Measurements from ENCODE around the gene MYRF.

MYRF gene

GRCh38 chr11:61793083-61793828 lies 40.8 kb downstream of the MYRF start:
- no peak for DNase-seq (ENCODE audit: low read depth in 3 of 3, low spot score in 1 of 3)

GRCh38 chr11:61793829-61794204 lies 41.4 kb downstream of the MYRF start:
- no peak for DNase-seq (ENCODE audit: low read depth in 3 of 3, low spot score in 1 of 3)

- no peak for DNase-seq (ENCODE audit: low read depth in 3 of 3, low spot score in 1 of 3)
These were observed 42.1 kb downstream of the MYRF start for GRCh38 chr11:61794579-61794978.

- DNase-seq (ENCODE audit: low read depth in 3 of 3, low spot score in 1 of 3), result no peak
These were observed 43.0 kb downstream of the MYRF start for GRCh38 chr11:61795459-61795858.

GRCh38 chr11:61795876-61796526 lies 43.6 kb downstream of the MYRF start:
- no peak for DNase-seq (ENCODE audit: low read depth in 3 of 3, low spot score in 1 of 3)

- DNase-seq (ENCODE audit: low read depth in 3 of 3, low spot score in 1 of 3), result peak in 2 of 3 donors; percentile 38 to 47
These were observed 45.0 kb downstream of the MYRF start for GRCh38 chr11:61797263-61797944.

- no peak for DNase-seq (ENCODE audit: low read depth in 3 of 3, low spot score in 1 of 3)
These were observed 47.3 kb downstream of the MYRF start for GRCh38 chr11:61799665-61800284.

- no peak for DNase-seq (ENCODE audit: low read depth in 3 of 3, low spot score in 1 of 3)
These were observed 48.2 kb downstream of the MYRF start for GRCh38 chr11:61800331-61801281.

GRCh38 chr11:61802605-61803004 lies 50.2 kb downstream of the MYRF start:
- no peak for DNase-seq (ENCODE audit: low read depth in 3 of 3, low spot score in 1 of 3)

GRCh38 chr11:61803889-61804647 lies 51.6 kb downstream of the MYRF start:
- DNase-seq (ENCODE audit: low read depth in 3 of 3, low spot score in 1 of 3), result no peak

GRCh38 chr11:61805146-61805545 lies 52.7 kb downstream of the MYRF start:
- DNase-seq (ENCODE audit: low read depth in 3 of 3, low spot score in 1 of 3), result no peak

- no peak for DNase-seq (ENCODE audit: low read depth in 3 of 3, low spot score in 1 of 3)
These were observed 54.3 kb downstream of the MYRF start for GRCh38 chr11:61806785-61807184.

- DNase-seq (ENCODE audit: low read depth in 3 of 3, low spot score in 1 of 3), result no peak
These were observed 58.3 kb downstream of the MYRF start for GRCh38 chr11:61810671-61811175.

GRCh38 chr11:61811831-61812230 lies 59.4 kb downstream of the MYRF start:
- DNase-seq (ENCODE audit: low read depth in 3 of 3, low spot score in 1 of 3), result no peak

GRCh38 chr11:61812736-61813411 lies 60.4 kb downstream of the MYRF start:
- DNase-seq (ENCODE audit: low read depth in 3 of 3, low spot score in 1 of 3), result no peak

- DNase-seq (ENCODE audit: low read depth in 3 of 3, low spot score in 1 of 3), result no peak
These were observed 62.0 kb downstream of the MYRF start for GRCh38 chr11:61814247-61814957.

- DNase-seq (ENCODE audit: low read depth in 3 of 3, low spot score in 1 of 3), result no peak
These were observed 62.7 kb downstream of the MYRF start for GRCh38 chr11:61814958-61815789.

All from stimulated activated CD4-positive, alpha-beta T cell treated with anti-CD3 and anti-CD28 coated beads, TNF-alpha, amount 100 ng/mL, for 1 hour (primary cell).